Measurements from ENCODE around the gene C1orf159. TPM values are rescaled to one million over a fixed set of nuclear protein-coding genes. Genes with fewer than 3 reads are reported as not detected.

Gene C1orf159
- total and polyA plus RNA-seq, 4 donors: 3.9 to 7.0 (median 4.7) TPM

GRCh38 chr1:1119272-1119890 is 3.5 kb upstream of the C1orf159 start:
- Histone ChIP-seq H3K9ac (ENCODE audit: low read depth in 1 of 2, low read length in 2 of 2) (no peak overlapping the region), H3K27ac (ENCODE audit: low read depth in 1 of 2, low read length in 2 of 2) (no peak overlapping the region), H3K9me3 (ENCODE audit: control insufficient read depth in 4 of 4, low read length in 3 of 4) (no peaks in the 10 kb centered on the region), H3K36me3 (ENCODE audit: control insufficient read depth in 4 of 4, insufficient read depth in 3 of 4, low read depth in 1 of 4, low read length in 3 of 4) (no peaks in the 10 kb centered on the region), H3K27me3 (ENCODE audit: control insufficient read depth in 4 of 4, insufficient read depth in 4 of 4, low read length in 3 of 4) (no peaks in the 10 kb centered on the region), H3K4me1 (ENCODE audit: control insufficient read depth in 4 of 4, insufficient read depth in 4 of 4, low read length in 3 of 4) (peaks cover 7 to 30% (median 18%) of the 10 kb centered on the region in 4 donors), H3K4me3 (ENCODE audit: low read depth in 1 of 3, low read length in 3 of 3) (no peak overlapping the region)
- DNase-seq (ENCODE audit: low spot score): no peak
- TF ChIP-seq EGR1 (IDR thresholded peaks at IDR 0.05; ENCODE audit: low read depth in 2 of 2): no peak
- WGBS: 82% methylated on average over 20 of the region's 20 CpGs

- H3K4me1 ChIP-seq (ENCODE audit: control insufficient read depth in 4 of 4, insufficient read depth in 4 of 4, low read length in 3 of 4): peaks cover 7 to 25% (median 14%) of the 10 kb centered on the region in 4 donors
Observed at GRCh38 chr1:1118876-1119220, 3.0 kb upstream of the C1orf159 start.

More at GRCh38 chr1:1118876-1119220, 3.0 kb upstream of the C1orf159 start:
- 89% methylated on average over 11 of the region's 11 CpGs for WGBS
- H3K27me3 ChIP-seq (ENCODE audit: control insufficient read depth in 4 of 4, insufficient read depth in 4 of 4, low read length in 3 of 4): no peaks in the 10 kb centered on the region
- no peak overlapping the region for H3K9ac ChIP-seq (ENCODE audit: low read depth in 1 of 2, low read length in 2 of 2)
- DNase-seq (ENCODE audit: low spot score): no peak
- H3K27ac ChIP-seq (ENCODE audit: low read depth in 1 of 2, low read length in 2 of 2): no peak overlapping the region
- no peaks in the 10 kb centered on the region for H3K9me3 ChIP-seq (ENCODE audit: control insufficient read depth in 4 of 4, low read length in 3 of 4)
- no peaks in the 10 kb centered on the region for H3K36me3 ChIP-seq (ENCODE audit: control insufficient read depth in 4 of 4, insufficient read depth in 3 of 4, low read depth in 1 of 4, low read length in 3 of 4)
- TF ChIP-seq ZBTB33 (IDR thresholded peaks at IDR 0.05) (no peak), JUND (IDR thresholded peaks at IDR 0.05) (no peak), TAF1 (conservative IDR thresholded peaks at IDR 0.05) (no peak), EGR1 (IDR thresholded peaks at IDR 0.05; ENCODE audit: low read depth in 2 of 2) (no peak), SP1 (IDR thresholded peaks at IDR 0.05) (no peak), FOXA2 (IDR thresholded peaks at IDR 0.05) (no peak), HNF4A (conservative IDR thresholded peaks at IDR 0.05) (no peak), RXRA (IDR thresholded peaks at IDR 0.05) (no peak), FOXA1 (IDR thresholded peaks at IDR 0.05) (no peak), GABPA (IDR thresholded peaks at IDR 0.05 in 1 of 2, conservative IDR thresholded peaks at IDR 0.05 in 1 of 2) (no peak), YY1 (IDR thresholded peaks at IDR 0.05) (no peak), MAX (IDR thresholded peaks at IDR 0.05) (no peak), REST (IDR thresholded peaks at IDR 0.05) (no peak), ATF3 (IDR thresholded peaks at IDR 0.05) (no peak), HNF4G (IDR thresholded peaks at IDR 0.05) (no peak), CTCF (IDR thresholded peaks at IDR 0.05; ENCODE audit: low read depth, low read length, missing input control) (no peak), RAD21 (IDR thresholded peaks at IDR 0.05) (no peak), NR2F2 (IDR thresholded peaks at IDR 0.05) (no peak)
- no peak overlapping the region for H3K4me3 ChIP-seq (ENCODE audit: low read depth in 1 of 3, low read length in 3 of 3)

Measured in liver (tissue), 9 donors.